ENCODE results near the gene EWSR1.

The EWSR1 gene

GRCh38 chr22:29251981-29252911, 15.8 kb upstream of the EWSR1 start:
- DNase-seq: no peak

- DNase-seq: no peak
These were observed 14.3 kb upstream of the EWSR1 start for GRCh38 chr22:29253561-29254285.

- no peak for DNase-seq
These were observed 13.8 kb upstream of the EWSR1 start for GRCh38 chr22:29254286-29254660.

GRCh38 chr22:29255064-29255621, 12.9 kb upstream of the EWSR1 start:
- no peak for DNase-seq

GRCh38 chr22:29256606-29257325, 11.3 kb upstream of the EWSR1 start:
- DNase-seq: no peak

GRCh38 chr22:29257751-29258181, 10.3 kb upstream of the EWSR1 start:
- DNase-seq: no peak

GRCh38 chr22:29258407-29259252, 9.4 kb upstream of the EWSR1 start:
- DNase-seq: no peak

GRCh38 chr22:29259253-29259899, 8.7 kb upstream of the EWSR1 start:
- DNase-seq: no peak

- DNase-seq: no peak
These were observed 8.0 kb upstream of the EWSR1 start for GRCh38 chr22:29260031-29260560.

GRCh38 chr22:29260601-29261315, 7.3 kb upstream of the EWSR1 start:
- no peak for DNase-seq

- DNase-seq: no peak
These were observed 4.2 kb upstream of the EWSR1 start for GRCh38 chr22:29263791-29264276.

- DNase-seq: no peak
These were observed 2.8 kb upstream of the EWSR1 start for GRCh38 chr22:29265305-29265704.

- no peak for DNase-seq
These were observed 2.1 kb upstream of the EWSR1 start for GRCh38 chr22:29265929-29266328.

GRCh38 chr22:29266564-29267461, 1.3 kb upstream of the EWSR1 start:
- no peak for DNase-seq

- DNase-seq: no peak
These were observed 608 bp upstream of the EWSR1 start for GRCh38 chr22:29267462-29267857.

GRCh38 chr22:29268511-29269229, 602 bp downstream of the EWSR1 start:
- no peak for DNase-seq

GRCh38 chr22:29269230-29269604, 1.1 kb downstream of the EWSR1 start:
- DNase-seq: no peak

GRCh38 chr22:29269731-29270474, 1.8 kb downstream of the EWSR1 start:
- no peak for DNase-seq

All from DMS153 (cell line).